Pons (tissue), 1 donor: ENCODE data around the gene LILRB4.
"Not testable (repeated sequence)": the region's sequence is repeated elsewhere in the genome, so short reads cannot be mapped to it uniquely, and the experiment has no call there.

ENCODE experiments used
- DNase-seq: peaks from one replicate; pipeline ENCODE4 v3.0.0-alpha.2; 2016; ENCODE audit warnings: low spot score

LILRB4 gene

GRCh38 chr19:54650108-54650655, 12.6 kb upstream of the LILRB4 start:
- DNase-seq: no peak

- peak; percentile 34 for DNase-seq
These were observed 9.5 kb upstream of the LILRB4 start for GRCh38 chr19:54653181-54653809.

GRCh38 chr19:54654447-54655321, 8.1 kb upstream of the LILRB4 start:
- no peak for DNase-seq

DNA sequence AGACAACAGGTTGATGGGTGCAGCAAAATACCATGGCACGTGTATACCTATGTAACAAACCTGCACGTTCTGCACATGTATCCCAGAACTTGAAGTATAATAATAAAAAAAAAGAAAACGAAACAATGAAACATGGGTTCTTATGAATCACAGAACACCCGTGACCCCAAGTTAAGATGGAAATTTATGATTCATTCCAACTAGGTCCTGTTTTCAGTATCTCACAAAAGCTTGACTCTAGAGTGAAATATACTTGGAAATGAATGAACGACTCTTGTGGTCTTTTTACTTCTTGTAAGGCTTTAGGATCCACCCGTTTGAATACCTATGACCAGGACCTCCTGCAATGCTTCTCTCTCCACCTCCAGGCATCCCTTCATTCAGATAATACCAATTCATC, 3.5 kb upstream of the LILRB4 start:
- no peak for DNase-seq

DNA sequence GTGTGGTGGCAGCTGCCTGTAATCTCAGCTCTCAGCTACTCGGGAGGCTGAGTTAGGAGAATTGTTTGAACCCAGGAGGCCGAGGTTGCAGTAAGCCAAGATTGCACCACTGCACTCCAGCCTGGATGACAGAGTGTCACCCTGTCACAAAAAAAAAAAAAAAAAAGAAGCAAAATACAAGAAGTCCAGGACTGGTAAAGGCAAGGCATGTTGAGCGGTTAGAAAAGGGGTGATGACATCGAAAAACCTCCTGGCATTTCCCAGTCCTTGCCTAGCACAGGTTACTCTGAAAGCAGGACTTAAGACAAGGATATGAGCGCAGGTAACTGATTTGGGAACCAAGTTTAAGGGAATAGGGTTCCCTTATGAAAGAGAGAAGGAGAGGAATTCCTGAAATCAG, 2.5 kb upstream of the LILRB4 start:
- no peak for DNase-seq

GRCh38 chr19:54660964-54661363, 1.8 kb upstream of the LILRB4 start:
- DNase-seq: peak; percentile 72

DNA sequence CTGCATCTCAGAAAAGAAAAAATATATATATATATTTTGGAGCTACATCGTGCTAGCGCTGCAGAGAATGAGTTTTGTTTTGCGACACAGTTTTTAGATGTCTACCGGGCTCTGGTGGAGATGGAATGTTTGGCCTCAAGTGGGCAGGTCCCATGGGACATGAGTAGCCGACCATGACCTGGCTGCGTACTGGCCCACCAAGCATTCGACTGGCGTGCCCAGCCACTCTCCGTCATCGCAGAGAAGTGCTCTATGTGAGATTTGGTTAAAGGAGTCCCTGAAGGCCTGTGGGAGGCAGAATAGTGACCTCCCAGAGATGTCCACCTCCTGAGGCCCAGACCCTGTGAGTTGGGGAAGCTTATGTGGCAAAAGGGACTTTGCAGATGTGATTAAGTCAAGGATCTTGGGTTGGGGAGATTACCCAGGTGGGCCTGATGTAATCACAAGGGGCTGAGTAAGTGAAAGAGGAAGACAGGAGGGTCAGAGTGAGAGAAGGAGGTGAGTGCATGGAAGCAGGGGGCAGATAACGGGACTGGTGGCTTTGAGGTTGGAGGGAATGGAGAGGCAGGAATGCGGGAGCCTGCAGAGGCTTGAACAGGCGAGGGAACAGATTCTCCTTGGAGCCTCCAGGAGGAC, 821 bp upstream of the LILRB4 start:
- no peak for DNase-seq

DNA sequence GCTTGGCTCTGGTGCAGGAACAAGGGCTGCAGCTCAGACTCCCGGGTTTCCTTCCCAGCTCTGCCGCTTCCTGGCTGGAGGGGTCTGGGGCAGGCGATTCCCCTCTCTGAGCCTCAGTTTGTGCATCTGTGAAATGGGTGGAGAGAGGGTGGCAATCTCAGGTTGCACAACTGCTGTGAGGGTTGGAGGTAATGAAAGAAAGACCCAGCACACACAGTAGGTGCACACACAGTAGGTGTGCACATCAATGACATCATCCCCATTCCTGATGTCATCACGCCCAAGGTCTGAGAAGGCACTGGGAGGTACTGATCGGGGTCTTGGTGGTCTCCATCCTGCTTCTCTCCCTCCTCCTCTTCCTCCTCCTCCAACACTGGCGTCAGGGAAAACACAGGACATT, 2.7 kb downstream of the LILRB4 start:
- no peak for DNase-seq

DNA sequence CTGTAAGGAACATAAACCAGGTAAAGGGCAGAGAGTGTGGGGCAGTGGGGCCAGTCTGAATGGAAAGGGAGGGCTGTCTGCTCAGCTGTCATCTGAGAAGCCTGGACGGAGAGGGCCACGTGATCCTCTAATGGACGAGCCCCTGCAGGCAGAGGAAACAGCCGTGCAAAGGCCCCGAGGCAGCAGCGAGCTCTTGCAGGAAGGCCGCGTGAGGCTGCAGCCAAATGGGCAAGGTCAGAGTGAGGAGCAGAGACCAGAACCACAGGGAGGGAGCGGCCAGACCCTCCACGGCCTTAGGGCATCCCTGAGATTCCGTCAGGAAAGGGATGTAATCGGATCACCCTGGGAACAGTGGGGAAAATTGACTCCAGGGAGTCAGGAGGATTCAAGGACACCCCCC, 4.4 kb downstream of the LILRB4 start:
- DNase-seq: no peak

GRCh38 chr19:54668353-54668752, 5.6 kb downstream of the LILRB4 start:
- no peak for DNase-seq

GRCh38 chr19:54670576-54671357, 8.0 kb downstream of the LILRB4 start:
- peak; percentile 37 for DNase-seq

DNA sequence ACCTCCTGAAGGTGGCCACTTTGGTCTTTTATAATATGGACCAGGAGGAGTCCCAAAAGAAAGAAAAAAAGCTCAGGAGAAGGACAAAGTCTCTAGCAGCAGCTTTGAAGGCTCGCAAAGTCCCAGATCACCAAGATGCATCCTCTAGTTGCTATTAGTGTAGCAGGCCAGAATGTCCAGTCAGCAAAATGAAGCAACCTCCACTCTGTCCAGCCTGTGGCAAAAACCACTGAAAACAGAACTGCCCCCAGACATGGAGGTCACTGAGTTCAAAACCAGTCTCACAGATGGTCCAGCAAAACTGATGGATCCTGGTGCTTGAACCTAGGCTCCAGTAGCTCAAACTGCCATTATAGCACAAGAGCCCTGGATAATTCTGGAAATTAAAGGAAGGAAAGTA, 10.4 kb downstream of the LILRB4 start:
- DNase-seq: peak; percentile 59

DNA sequence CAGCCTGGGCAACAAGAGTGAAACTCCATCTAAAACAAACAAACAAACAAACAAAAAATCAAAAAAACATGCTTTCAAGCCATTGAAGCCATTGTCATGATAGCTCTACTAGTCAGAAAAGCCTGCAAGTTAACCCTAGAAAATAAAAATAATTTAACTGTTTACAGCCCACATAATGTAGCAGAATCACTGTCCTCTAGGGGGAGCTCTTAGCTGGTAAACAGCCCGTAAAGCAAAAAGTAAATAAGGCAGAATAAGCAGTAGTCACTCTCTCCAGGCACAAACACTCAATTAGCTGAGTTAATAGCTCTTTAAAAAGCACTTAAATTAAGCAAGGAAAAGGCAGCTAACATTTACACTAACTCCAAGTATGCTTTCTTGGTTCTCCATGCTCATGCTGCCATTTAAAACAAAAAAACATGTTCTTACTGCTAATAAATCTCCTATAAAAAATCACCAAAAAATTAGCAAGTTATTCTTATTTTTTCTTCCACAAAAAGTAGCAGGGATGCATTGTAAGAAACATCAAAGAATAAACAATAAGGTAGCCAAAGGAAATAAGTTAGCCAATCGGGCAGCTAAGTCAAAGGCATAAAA, 11.3 kb downstream of the LILRB4 start:
- peak; percentile 14 for DNase-seq

GRCh38 chr19:54676210-54676834, 13.5 kb downstream of the LILRB4 start:
- DNase-seq: peak; percentile 50

GRCh38 chr19:54677217-54677616, 14.4 kb downstream of the LILRB4 start:
- no peak for DNase-seq

GRCh38 chr19:54681596-54681995, 18.8 kb downstream of the LILRB4 start:
- DNase-seq: not testable (repeated sequence)

- no peak for DNase-seq
These were observed 19.6 kb downstream of the LILRB4 start for GRCh38 chr19:54682306-54682856.

- peak; percentile 8 for DNase-seq
These were observed 21.7 kb downstream of the LILRB4 start for GRCh38 chr19:54684527-54684926.

GRCh38 chr19:54691582-54692297, 29.0 kb downstream of the LILRB4 start:
- DNase-seq: no peak

DNA sequence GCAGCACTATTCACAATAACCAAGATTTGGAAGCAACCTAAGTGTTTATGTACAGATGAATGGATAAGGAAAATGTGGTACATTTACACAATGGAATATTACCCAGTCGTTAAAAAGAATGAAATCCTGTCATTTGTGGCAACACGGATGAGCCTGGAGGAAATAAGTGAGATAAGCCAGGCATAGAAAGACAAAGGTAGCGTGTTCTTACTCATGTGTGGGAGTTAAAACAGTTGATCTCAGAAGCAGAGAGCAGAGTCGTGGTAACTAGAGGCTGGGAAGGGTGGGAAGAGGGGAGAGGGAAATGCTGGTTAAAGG, 29.5 kb downstream of the LILRB4 start:
- no peak for DNase-seq
